Gastrocnemius medialis (tissue), 4 donors: ENCODE data around the gene ABHD15.

ENCODE experiments used
- CTCF ChIP-seq, 5 experiments: fragments of 450-650 bp in 3 of 5; fragments of 200-600 bp in 2 of 5; sonication (generic) in 2 of 5; IDR thresholded peaks in 4 of 5; conservative IDR thresholded peaks in 1 of 5; 1 replicate in 4 of 5; 2 replicates in 1 of 5; pipeline ENCODE4 v1.5.1; 2016 to 2019; ENCODE audit warnings: antibody characterized with exemption in 5 of 5, mild to moderate bottlenecking in 3 of 5, moderate library complexity in 3 of 5
- POLR2A ChIP-seq, 2 donors: fragments of 450-650 bp; IDR thresholded peaks; one replicate each; pipeline ENCODE4 v1.6.1; 2017; ENCODE audit warnings: antibody characterized with exemption in 2 of 2, mild to moderate bottlenecking in 2 of 2, moderate library complexity in 2 of 2

DNA sequence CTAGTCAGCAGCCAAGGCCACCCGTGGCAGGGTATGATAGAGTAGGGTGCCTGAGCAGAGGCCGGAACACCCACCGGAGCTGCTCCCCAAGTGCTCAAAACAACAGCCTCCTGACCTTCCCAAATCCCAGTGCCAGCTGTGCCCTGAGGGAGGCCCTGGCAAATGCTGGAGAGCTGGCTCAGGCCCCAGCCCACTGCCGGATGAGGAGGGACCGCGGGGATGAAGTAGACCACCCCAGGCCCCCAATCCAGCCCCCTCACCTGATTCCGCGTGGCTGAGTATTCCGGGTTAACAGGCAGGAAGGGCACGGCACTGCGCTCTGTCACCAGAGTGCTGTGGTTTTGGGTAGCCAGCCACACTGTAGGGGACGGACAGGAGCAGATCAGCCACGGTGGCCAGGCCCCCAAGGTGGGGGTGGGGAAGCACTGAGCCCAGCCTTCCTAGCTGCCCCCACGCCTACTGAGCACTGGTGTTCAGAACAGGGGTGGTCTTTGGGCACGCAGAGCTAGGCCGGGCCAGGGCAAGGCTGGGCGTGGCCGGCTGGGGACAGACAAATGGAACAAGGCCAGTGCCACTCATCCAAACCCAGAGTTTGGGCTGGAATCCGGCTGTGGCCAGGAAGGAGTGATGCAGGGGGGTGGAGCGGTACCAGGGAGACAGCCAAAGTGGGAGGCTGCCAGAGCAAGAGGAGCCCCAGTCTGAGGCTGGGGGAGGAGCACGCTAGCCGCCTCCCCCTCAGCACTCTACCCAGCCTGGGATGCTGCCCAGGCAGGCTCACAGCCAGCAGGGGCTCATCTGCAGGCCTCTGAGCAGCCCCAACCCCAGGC lies 10.8 kb upstream of the ABHD15 start:
- TF ChIP-seq CTCF (IDR thresholded peaks at IDR 0.05 in 4 of 5, conservative IDR thresholded peaks at IDR 0.05 in 1 of 5): no peak
- TF ChIP-seq POLR2A (IDR thresholded peaks at IDR 0.05): no peak
